Suprapubic skin (tissue), 4 donors: ENCODE results near the gene OPA3. TPM values are rescaled to one million over a fixed set of nuclear protein-coding genes. Genes with fewer than 3 reads are reported as not detected.
A peak's percentile ranks its signal among the peaks of the same experiment; 100 is the strongest.

Experiments used
- DNase-seq, 2 donors: peaks; one replicate each; pipeline ENCODE4 v3.0.0-alpha.2; 2019; ENCODE audit warnings: low spot score in 2 of 2
- H3K27ac ChIP-seq: fragments of 200-600 bp; sonication (generic); one replicate; pipeline ENCODE4 v1.5.1; 2019
- H3K27me3 ChIP-seq: fragments of 200-600 bp; sonication (generic); one replicate; pipeline ENCODE4 v1.5.1; 2019
- H3K36me3 ChIP-seq: fragments of 200-600 bp; sonication (generic); one replicate; pipeline ENCODE4 v1.5.1; 2019
- H3K4me1 ChIP-seq: fragments of 200-600 bp; sonication (generic); one replicate; pipeline ENCODE4 v1.5.1; 2019
- H3K4me3 ChIP-seq: fragments of 200-600 bp; sonication (generic); one replicate; pipeline ENCODE4 v1.5.1; 2019; ENCODE audit warnings: mild to moderate bottlenecking
- H3K9me3 ChIP-seq: fragments of 200-600 bp; sonication (generic); one replicate; pipeline ENCODE4 v1.5.1; 2019
- CTCF ChIP-seq, 2 donors: fragments of 200-600 bp in 1 of 2; fragments of 450-650 bp in 1 of 2; sonication (generic) in 1 of 2; IDR thresholded peaks; one replicate each; pipeline ENCODE4 v1.5.1; 2016 to 2019; ENCODE audit warnings: antibody characterized with exemption in 2 of 2, mild to moderate bottlenecking in 1 of 2, moderate library complexity in 1 of 2
- EP300 ChIP-seq: sonication (generic); formaldehyde crosslinking; IDR thresholded peaks from one replicate; pipeline ENCODE4 v1.6.1; 2017; ENCODE audit warnings: antibody characterized with exemption
- POLR2A ChIP-seq, 2 donors: fragments of 450-650 bp; IDR thresholded peaks; one replicate each; pipeline ENCODE4 v1.6.1; 2017; ENCODE audit warnings: antibody characterized with exemption in 2 of 2, mild to moderate bottlenecking in 2 of 2, moderate library complexity in 2 of 2
- POLR2AphosphoS5 ChIP-seq, 3 donors: sonication (generic); formaldehyde crosslinking; IDR thresholded peaks; one replicate each; pipeline ENCODE4 v1.6.1; 2017; ENCODE audit warnings: antibody characterized with exemption in 3 of 3
- WGBS: methylation state at CpG from one replicate; pipeline ENCODE4 v1.1.5; 2018; 5-methylcytosine and 5-hydroxymethylcytosine counted together
- total RNA-seq, 4 donors: library from RNA; depleted of rRNA; stranded (reverse); fragments of >200 nt; gene quantifications; one replicate each; pipeline ENCODE4 v1.1.0, GENCODE V29; 2016

OPA3 gene
- total RNA-seq, 4 donors from 2014 or later = 13.8 to 25.6 (median 22.5) TPM

GRCh38 chr19:45564131-45564780, 20.3 kb downstream of the OPA3 start:
- WGBS = 79% methylated on average over 5 of the region's 5 CpGs
- TF ChIP-seq POLR2A (IDR thresholded peaks at IDR 0.05) (no peak), POLR2AphosphoS5 (IDR thresholded peaks at IDR 0.05) (no peak), EP300 (no peak), CTCF (IDR thresholded peaks at IDR 0.05) (no peak)
- H3K9me3 ChIP-seq = no peaks in the 10 kb centered on the region
- no peaks in the 10 kb centered on the region for H3K27me3 ChIP-seq
- H3K4me3 ChIP-seq = no peak overlapping the region
- H3K36me3 ChIP-seq = no peaks in the 10 kb centered on the region
- peaks cover 2% of the 10 kb centered on the region for H3K4me1 ChIP-seq
- DNase-seq = no peak
- H3K27ac ChIP-seq = no peak overlapping the region

GRCh38 chr19:45560686-45561085, 23.9 kb downstream of the OPA3 start:
- Histone ChIP-seq H3K4me1 (peaks cover 4% of the 10 kb centered on the region), H3K36me3 (no peaks in the 10 kb centered on the region), H3K27me3 (no peaks in the 10 kb centered on the region), H3K9me3 (no peaks in the 10 kb centered on the region), H3K27ac (no peak overlapping the region), H3K4me3 (no peak overlapping the region)
- no peak for DNase-seq
- 91% methylated on average over 10 of the region's 11 CpGs for WGBS
- TF ChIP-seq CTCF (IDR thresholded peaks at IDR 0.05) (no peak), POLR2AphosphoS5 (IDR thresholded peaks at IDR 0.05) (no peak), EP300 (no peak), POLR2A (IDR thresholded peaks at IDR 0.05) (no peak)

- TF ChIP-seq POLR2A (IDR thresholded peaks at IDR 0.05) (no peak), POLR2AphosphoS5 (IDR thresholded peaks at IDR 0.05) (no peak), EP300 (no peak), CTCF (IDR thresholded peaks at IDR 0.05) (no peak)
- H3K4me1 ChIP-seq = peaks cover 4% of the 10 kb centered on the region
- WGBS = 86% methylated on average over 5 of the region's 5 CpGs
- H3K9me3 ChIP-seq = no peaks in the 10 kb centered on the region
- no peak for DNase-seq
- no peaks in the 10 kb centered on the region for H3K27me3 ChIP-seq
- H3K36me3 ChIP-seq = no peaks in the 10 kb centered on the region
- no peak overlapping the region for H3K4me3 ChIP-seq
- no peak overlapping the region for H3K27ac ChIP-seq
Observed at GRCh38 chr19:45560038-45560437, 24.6 kb downstream of the OPA3 start.

GRCh38 chr19:45558399-45558878, 26.2 kb downstream of the OPA3 start:
- H3K27ac ChIP-seq = no peak overlapping the region
- H3K4me3 ChIP-seq = no peak overlapping the region
- WGBS = 41% methylated on average over 10 of the region's 10 CpGs
- H3K9me3 ChIP-seq = no peaks in the 10 kb centered on the region
- peaks cover 10% of the 10 kb centered on the region for H3K4me1 ChIP-seq
- TF ChIP-seq CTCF (IDR thresholded peaks at IDR 0.05) (peak; percentile 59 to 67), POLR2AphosphoS5 (IDR thresholded peaks at IDR 0.05) (no peak)
- no peaks in the 10 kb centered on the region for H3K27me3 ChIP-seq
- no peak for DNase-seq
- peaks cover 3% of the 10 kb centered on the region for H3K36me3 ChIP-seq

GRCh38 chr19:45556835-45557234, 27.8 kb downstream of the OPA3 start:
- Histone ChIP-seq H3K27me3 (no peaks in the 10 kb centered on the region), H3K27ac (no peak overlapping the region), H3K36me3 (peaks cover 3% of the 10 kb centered on the region), H3K9me3 (no peaks in the 10 kb centered on the region), H3K4me1 (peaks cover 10% of the 10 kb centered on the region), H3K4me3 (no peak overlapping the region)
- no peak for DNase-seq
- 83% methylated on average over 3 of the region's 5 CpGs for WGBS
- TF ChIP-seq CTCF (IDR thresholded peaks at IDR 0.05) = no peak
- TF ChIP-seq POLR2AphosphoS5 (IDR thresholded peaks at IDR 0.05) = no peak
- no peak for TF ChIP-seq POLR2A (IDR thresholded peaks at IDR 0.05)
- no peak for TF ChIP-seq EP300
